Stimulated activated CD8-positive, alpha-beta memory T cell treated with anti-CD3 and anti-CD28 coated beads, Interleukin-2, amount 100 ng/mL, for 48 hours (primary cell): ENCODE data around the gene F2.
"Not testable (repeated sequence)": the region's sequence is repeated elsewhere in the genome, so short reads cannot be mapped to it uniquely, and the experiment has no call there.

Experiments used
- DNase-seq, 2 donors: peaks; one replicate each; pipeline ENCODE4 v3.0.0-alpha.2; 2020; ENCODE audit warnings: low read depth in 2 of 2

F2 gene

DNA sequence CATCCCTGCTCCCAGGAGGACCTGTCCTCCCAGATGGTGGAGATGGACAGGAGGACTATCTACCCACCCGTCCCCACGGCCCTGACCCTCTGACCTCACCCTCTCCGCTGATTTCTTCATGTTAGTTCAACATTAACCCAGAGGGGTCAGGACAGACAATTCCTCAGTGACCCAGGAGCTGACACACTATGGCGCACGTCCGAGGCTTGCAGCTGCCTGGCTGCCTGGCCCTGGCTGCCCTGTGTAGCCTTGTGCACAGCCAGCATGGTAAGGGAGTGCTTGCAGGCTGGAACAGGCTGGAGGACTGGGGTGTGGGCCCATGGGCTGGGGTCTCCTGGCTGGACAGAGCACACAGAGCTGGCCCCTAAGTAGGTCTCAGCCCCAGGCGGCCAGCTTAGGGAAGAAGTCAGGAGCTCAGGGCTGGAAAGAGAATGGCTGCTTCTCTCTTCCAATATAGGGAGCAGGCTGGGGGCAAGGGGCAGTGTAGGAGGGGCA, at the start of gene F2:
Gene F2 (plus strand): TSS at position 166 of the 495 bp plus-strand sequence. CDS start 23 bp downstream, at position 189.
- no peak for DNase-seq

DNA sequence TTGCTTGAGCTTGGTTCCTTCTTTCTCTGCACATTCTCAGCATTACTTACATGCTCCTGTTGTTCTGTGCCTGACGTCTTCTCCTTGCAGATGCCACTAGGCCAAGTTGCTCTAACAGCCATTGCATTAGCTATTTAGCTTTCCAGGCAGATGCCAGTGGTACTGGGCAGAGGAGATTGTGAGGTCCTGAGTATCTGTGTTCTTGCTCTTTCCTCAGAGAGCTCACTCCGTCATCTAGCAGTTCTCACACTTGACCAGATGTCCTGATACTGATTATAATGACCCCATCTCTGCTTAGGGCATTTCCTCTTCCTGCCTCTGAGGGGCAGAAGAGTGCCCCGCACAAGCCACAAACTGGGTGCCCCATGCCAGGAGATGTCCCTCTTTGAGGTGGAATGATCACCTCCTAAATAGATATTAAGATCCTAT, 49.3 kb upstream of the F2 start:
- DNase-seq = no peak

DNA sequence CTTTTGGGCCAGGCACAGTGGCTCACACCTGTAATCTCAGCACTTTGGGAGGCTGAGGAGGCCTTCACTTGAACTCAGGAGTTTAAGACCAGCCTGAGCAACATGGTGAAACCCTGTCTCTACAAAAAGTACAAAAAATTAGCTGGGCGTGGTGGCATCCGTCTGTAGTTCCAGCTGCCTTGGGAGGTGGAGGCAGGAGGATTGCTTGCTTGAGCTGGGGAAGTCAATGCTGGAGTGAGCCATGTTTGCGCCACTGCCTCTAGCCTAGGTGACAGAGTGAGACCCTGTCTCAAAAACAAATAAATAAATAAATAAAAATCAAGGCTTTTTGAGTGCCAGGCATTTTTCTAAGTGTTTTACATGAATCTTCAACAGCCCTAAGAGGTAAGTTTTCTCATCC, 48.5 kb upstream of the F2 start:
- DNase-seq = not testable (repeated sequence)

DNA sequence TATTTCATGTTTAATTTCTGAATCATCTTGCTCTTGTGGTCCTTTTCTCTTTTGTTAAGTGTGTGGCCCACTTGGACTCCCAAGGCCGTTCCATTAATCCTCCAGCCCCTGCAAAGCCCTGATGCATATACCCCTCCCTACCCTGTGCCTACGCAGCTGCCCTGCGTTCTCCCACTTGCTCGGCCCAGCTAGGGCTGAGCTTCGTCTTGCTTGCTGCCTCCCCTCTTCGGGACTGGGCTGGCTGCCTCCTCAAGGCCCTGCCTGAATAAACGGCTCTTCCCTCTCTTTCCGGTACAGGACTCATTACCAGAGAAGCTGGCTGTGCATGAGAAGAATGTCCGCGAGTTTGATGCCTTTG, 47.1 kb upstream of the F2 start:
- no peak for DNase-seq

DNA sequence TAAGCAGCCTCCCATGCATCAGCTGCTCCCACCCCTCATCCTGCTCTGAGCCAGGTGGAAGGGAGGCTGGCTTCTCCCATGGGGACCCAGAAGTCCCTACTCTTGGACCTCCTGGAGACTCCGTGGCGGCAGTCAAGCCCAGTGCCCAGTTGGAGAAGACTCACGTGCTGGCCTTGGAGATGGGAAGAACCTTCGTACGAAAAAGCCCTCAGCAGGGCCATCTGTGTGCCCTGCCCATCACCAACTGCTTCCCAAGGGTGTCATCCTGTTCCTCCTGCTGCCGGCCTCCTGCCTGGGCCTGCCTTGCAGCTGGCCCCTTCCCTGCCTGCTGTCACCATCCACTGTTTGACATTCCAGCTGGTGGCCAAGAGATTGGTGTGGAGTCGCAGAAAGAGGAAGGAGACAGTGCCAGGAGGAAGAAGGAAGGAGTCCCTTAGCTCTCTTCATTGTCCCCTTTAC, 46.6 kb upstream of the F2 start:
- DNase-seq = no peak

DNA sequence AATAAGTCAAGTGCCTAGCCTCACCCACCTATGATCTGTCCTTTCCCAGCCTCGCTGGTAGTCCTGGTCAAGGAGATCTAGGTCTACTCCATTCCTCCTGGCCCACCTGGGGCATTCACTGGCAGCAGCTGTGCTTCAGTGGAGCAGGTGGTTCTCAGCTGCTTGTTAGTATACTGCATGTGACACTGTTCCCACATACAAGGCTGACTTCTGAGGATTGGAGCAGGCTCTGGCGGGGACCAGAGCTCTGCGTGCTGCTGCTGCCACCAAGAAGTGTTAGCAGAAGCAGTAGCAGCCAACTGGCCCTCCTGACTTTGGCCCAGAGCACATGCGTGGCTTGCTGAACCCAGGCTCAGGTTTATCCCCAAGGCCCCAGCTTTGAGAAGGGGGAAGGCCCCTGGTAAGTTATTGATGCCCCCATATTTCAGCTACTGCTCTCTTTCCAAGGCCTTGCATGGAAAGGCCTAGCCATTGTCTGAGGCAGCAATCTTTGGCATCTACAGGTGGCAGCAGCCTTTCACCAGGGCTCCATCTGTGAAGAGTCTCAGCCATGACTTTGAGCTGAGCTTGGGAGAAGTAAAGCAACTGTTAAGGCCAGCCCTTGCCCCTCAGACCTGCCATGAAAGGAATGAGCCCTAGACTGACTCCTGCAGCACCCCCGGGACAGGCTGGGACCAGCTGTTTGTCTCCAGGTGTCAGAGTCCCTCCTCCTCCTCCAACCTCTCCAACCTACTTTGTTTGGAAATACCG, 45.1 kb upstream of the F2 start:
- DNase-seq = no peak

DNA sequence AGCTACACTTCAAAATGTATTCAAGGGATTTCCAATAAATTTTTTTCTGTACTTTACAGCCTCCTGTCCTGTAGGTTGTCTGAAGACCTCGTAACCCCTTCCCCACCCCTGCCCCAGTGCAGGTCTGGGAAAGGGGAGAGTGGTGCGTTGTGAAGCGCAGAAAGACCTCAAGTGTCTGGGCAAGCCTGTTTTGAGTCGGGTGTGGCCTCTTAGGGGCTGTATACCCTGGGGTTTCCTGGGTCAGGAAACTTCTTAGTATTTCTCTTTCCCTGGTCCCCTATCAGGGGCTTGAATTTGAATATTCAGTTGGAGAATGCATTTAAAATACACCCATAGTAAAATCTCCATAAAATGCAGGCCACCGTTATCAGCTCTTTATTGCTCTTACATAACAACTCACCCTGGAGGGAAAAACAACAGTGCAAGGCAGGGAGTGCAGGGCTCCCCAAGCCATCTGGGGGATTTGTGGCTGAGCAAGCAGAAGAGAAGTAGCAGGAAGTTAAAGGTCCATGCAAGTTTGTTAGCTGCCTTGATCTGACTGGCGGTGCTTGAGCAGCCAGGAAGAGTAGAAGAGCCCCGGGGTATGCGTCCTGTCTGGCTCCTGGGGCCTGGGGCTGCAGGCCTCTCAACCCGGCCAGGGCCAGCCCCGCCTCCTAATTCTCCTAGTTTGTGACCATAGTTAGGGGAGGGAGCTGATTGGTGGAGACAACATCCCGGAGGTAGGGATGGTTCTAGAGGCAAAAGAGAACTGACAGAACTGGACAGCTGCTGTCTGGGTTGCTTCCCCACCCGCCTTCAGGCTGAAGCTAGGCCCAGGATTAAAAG, 44.3 kb upstream of the F2 start:
- no peak for DNase-seq

DNA sequence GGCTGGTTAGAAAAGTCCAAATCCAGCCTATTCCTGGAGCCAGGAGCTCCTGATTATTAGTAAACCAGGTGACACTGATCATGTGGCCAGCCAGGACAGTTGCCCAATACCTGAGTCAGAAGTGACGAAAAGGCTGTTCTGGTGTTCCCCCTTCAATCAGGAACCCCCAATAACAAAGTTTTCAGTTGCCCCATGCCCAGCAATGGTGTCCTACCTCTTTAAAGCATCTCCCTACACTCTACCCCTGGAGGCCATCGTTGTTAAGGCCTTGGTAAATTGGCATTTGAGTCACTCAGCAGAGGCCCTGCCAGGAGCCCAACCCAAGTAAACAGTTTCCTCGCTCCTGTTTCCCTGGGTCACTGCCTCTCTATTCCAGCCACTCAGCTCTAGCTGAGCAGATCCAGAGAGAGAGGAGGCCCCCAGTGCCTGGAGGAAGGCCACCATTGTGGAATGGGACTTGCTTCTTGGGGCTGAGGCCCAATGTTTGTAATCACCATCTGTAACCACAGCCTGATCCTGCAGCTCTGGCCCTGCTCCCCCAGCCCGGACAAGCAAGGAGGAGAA, 43.6 kb upstream of the F2 start:
- no peak for DNase-seq

DNA sequence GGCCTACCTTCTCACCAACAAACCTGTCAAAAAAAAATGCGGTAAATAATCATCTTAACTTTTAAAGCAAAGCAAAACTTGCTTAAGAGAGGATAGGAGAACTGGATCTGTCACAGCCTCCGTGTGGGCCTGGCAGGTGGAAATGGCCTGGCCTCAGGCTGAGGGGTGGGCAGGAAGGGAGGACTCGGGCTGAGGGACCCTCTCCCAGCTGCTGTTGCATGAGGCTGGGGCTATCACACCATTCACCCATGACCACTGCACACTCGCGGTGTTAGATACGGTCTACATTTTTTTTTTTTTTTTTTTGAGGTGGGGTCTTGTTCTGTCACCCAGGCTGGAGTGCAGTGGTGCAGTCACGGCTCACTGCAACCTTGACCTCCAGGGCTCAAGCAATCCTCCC, 43.1 kb upstream of the F2 start:
- DNase-seq = no peak

DNA sequence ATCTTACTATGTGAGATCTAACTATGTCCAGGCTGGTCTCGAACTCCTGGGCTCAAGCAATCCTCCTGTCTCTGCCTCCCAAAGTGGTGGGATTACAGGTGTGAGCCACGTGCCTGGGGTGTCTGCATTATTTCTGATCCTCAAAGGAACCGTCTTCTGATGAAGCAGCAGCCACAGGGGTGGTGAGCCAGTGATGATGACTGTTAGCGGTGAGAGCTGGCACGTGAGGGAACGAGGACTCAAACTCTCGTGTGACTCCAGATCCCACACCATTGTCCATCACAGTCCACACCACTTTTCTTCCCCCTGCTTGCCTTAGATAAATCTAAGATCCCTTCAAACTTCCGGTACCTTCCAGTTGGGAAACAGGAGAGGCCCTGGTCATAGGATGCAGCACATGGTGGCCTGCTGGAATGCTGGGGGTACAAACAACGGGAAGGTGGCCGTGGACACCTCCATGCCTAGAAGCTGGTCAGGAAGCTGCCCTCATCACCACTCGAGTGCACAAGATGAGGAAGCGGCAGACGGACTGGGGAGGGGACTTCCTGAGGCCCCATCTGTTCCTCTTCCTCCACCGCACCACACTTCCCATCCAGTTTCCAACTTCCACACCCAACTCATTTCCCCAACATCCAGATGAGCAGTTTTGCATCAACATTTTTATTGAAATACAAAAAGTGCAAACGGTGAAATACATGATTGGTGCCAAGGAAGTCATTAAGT, 42.4 kb upstream of the F2 start:
- DNase-seq = no peak

DNA sequence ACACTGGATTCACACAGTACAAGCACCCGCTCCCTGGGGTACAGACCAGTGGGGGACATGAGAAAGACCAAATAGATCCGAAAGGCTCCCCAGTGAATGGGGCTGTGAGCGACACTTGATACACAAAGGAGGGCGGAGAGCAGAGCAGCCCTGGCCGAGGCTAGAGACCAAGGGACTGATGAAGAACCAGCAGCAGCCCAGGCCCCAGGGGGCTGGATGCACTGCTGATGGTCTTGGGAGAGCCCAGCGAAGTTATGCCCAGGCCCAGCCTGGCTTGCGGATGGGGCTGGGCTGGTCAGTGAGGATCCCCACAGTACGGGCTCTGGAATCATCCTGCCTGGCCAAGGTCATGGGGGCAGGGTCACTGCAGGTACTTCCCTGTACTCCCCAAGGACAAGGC, 41.8 kb upstream of the F2 start:
- DNase-seq = no peak

DNA sequence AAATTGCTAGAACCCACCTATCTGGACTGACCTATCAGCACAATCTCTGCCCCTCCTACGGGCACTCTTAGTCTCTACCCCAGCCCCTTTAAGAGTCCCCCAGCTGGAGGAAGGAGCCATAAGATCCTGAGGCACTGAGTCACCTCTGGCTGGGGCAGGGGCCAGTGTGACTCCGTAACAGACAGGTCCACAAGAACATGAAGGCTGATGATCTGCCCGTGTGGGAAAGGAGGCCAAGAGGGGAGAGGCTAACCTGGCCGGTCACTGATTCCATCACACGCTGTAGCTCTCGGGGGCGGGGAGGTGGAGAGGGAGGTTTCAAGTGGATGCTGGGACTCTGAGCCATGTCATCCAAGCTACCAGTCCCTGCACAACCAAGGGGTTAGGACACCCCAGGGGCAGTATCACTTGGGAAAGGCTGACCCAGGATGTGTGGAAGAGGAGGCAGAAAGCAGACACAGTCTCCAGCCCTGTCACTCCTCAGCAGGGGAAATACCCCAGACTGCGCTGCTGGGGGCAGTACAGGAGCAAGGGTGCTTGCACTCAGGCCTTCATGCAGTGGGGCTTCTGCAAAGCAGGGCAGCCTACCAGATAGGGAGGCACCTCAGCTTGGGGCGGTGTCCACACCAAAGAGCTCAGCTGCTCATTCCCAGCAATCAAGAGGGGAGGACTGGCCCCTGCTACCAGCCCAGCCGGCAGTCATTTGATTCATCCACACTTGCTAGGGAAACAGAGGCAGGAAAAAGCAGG, 40.8 kb upstream of the F2 start:
- DNase-seq = no peak

DNA sequence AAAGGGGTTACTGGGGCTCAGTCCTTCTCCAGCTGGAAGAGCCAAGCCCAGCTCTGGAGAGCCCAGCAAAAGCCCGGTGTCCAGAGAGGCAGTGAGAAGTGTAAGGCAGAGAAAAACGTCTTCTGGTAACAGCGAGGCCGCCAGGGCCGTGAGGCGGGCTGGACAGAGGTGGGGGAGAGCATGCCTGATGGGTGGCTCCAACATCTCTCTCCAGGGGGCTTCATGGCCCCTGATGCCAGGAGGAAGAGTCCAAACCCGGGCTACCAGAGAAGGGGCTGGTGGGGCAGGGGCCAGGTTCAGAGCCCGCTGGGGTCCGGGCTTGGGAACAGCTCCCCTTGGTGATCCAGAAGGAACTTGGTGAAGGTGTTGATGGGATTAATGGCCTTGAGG, 40.3 kb upstream of the F2 start:
- DNase-seq = no peak

DNA sequence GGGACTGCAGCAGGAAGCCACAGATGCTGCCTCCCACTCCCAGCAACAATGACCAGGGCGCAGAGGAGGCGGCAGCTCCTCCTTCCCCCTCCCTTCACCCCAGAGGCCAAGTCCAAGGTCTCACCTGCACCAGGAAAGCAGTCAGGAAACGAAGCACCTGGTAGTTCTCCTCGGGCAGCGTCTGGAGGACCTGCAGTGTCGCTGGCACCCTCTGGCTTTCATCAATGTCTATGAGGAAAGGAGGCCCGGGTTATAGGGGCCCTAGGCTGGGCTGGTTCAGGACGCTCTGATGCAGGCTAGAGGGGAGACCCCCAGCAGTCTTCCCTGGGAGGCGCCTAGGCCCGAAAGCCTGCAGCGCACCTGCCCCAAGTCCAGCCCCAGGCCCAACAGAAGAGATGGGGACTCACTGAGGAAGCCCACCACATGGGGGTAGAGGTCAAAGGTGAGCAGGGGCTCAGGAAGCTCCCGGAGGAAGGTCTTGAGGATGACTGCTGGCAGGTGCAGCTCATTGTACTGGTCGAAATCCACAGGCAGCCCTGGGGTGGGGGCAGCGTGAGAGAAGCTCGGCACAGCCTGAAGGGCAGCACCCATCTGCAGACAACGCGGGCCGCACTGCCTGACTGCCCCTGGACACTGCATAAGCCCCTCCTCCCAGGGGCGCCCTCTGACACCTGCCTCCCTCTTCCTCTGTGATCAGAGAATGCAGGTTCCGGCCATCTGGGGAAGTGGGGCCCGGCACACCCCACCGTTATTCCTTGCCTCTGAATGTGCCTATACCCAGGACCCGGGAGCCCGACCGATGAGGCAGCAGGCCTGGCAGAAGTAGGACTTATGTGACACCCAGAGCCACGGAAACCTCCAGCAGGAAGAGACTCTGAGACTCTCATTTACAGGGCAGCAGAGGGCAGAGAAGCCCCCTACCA, 39.5 kb upstream of the F2 start:
- no peak for DNase-seq

DNA sequence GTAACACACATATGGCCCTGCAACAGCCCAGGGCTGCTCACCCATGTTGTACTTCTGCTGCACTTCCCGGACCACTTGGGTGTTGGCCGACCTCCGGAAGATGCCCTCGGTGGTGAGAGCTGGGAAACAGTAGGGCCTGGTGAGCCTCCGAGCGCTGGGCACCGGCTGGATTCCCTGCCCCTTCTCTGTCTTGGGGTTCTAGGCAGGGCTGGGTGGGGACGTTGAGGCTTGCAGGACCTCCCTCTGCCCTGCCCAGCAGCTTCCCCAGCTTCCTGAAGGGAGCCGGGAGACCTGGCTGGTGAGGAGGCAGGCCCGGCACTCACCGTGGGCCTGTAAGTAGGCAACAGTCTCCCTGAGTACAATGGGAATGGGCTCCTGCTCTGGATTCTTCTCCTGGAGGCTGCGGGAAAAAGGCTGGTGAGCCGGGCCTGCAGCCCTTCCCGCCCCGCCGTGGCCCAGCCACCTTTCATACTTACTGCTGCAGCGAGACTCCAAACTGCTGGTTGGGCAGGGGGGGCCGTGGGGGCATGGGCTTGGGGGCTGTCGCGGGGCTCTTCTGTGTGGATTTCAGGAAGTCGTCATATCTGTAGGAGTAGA, 38.8 kb upstream of the F2 start:
- DNase-seq = no peak

DNA sequence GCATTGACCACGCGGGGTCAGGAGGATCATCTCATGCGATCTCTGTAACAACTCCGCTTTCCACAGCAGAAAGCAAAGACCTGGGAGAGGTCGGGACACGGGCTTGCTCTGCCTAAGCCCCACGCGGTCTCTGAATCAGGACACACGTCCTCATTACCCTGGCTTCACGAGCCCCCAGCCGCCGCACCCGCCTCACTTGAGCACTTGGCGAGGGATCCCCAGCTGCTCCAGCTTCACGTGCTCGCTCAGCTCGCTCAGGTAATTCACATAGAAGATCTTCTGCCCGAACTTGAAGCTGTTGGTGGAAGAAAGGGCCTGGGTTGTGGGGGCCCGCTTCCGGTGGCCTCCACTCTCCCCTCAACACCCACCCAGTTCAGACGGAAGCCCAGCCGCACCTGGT, 38.2 kb upstream of the F2 start:
- no peak for DNase-seq

DNA sequence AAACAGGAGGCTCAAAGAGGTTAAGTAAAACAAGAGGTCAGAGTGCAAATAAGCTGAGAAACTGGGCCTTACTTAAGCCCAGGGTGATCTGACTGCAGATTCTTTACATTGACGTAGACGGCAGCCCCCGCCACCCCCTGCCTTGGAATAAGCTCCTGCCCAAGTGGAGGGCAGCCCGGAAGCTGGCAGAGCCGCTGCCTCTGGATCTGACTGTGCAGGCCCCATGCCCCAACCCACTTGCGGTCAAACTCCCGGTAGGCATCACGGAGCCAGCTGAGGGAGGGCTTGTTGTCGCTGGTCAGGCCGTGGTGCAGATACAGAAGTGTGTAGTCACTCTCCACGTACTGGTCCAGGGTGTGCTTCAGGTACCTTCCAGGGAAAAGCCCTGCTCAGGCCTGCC, 37.2 kb upstream of the F2 start:
- DNase-seq = no peak

DNA sequence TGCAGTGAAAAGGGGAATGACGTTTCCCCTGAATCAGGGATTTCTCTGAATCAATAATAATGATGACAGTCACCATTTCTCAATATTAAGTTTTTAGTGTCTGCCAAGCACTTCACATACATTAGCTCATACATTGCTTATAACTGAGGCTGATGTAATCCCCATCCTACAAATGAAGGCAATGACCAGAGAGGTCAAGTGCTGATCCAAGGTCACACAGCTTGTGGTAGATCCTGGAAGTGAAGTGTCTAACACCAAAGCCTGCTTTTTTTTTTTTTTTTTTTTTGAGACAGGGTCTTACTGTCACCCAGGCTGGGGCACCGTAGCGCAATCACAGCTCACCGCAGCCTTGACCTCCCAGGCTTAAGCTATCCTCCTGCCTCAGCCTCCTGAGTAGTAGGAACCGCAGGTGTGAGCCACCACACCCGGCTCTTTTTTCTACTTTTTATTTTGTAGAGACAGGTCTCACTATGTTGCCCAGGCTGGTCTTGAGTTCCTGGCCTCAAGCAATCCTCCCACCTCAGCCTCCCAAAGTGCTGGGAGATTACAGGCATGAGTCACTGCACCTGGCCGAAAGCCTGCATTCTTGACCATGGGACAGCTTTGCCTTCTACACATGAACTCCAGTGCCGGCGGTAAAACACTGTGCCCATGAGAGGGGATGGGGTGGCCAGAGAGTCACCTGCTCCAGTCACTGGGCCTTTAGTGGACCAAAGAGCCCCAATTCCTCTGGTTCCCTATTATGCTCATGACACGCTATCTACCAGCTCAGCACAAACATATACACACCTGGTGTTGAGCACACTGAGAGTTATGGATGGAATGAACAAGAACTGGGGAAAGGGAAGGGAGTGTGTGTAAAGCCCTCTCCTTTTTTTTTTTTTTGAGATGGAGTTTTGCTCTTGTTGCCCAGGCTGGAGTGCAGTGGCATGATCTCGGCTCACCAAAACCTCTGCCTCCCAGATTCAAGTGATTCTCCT, 36.0 kb upstream of the F2 start:
- no peak for DNase-seq

DNA sequence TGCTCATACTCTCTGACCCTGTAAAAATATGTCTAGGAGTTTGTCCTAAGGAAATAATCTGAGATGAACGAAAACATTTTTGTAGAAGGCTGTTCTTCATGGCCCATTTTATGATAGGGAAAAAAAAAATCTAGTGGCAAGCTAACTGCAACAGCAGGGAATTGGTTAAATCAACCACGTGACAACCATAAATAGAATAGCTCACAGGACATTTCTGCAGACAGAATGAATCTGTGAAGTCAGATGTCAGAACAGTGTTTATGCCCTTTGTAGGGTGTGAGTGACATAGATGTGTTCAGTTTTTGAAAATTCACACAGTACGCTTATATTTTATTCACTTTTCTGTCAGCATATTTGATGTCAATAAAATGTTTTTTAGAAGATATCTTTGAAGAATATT, 34.6 kb upstream of the F2 start:
- no peak for DNase-seq
